Measurements from ENCODE around the gene TRIM4. TPM values are rescaled to one million over a fixed set of nuclear protein-coding genes. Genes with fewer than 3 reads are reported as not detected.

TRIM4 gene
- total and polyA plus RNA-seq, 12 donors: 17.2 to 57.0 (median 37.4) TPM

DNA sequence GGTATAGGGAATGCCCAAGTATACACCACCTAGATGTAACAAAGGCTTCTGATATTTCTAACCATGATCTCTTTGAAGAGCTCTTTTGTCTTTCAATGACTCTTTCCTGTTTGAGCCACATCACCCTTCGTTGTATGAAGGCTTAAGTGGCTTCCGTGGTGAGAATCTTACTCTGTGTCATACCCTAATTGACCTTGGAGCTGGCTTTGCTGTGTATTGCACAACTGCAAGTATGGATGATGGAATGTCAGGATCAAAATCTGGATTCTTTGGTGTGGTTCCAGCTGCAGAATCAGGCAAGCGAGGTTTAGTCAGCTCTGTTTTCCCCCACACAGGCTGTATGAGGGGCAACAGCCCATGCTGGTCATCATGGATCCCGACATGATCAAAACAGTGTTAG lies 75.5 kb downstream of the TRIM4 start:
- 35 to 57% (median 53%) methylated on average over 4 of the region's 4 CpGs for WGBS, 4 donors
- Histone ChIP-seq H3K9me3 (replicated peaks in 1 of 3) (no peaks in the 10 kb centered on the region), H3K27ac (peak overlapping the region in 1 of 5 donors; percentile 29), H3K27me3 (no peaks in the 10 kb centered on the region), H3K36me3 (replicated peaks in 1 of 2) (no peaks in the 10 kb centered on the region), H3K4me1 (replicated peaks in 1 of 2) (no peaks in the 10 kb centered on the region), H3K4me3 (no peak overlapping the region)
- no peak for TF ChIP-seq POLR2A (IDR thresholded peaks at IDR 0.05)
- TF ChIP-seq, protein P1, sequence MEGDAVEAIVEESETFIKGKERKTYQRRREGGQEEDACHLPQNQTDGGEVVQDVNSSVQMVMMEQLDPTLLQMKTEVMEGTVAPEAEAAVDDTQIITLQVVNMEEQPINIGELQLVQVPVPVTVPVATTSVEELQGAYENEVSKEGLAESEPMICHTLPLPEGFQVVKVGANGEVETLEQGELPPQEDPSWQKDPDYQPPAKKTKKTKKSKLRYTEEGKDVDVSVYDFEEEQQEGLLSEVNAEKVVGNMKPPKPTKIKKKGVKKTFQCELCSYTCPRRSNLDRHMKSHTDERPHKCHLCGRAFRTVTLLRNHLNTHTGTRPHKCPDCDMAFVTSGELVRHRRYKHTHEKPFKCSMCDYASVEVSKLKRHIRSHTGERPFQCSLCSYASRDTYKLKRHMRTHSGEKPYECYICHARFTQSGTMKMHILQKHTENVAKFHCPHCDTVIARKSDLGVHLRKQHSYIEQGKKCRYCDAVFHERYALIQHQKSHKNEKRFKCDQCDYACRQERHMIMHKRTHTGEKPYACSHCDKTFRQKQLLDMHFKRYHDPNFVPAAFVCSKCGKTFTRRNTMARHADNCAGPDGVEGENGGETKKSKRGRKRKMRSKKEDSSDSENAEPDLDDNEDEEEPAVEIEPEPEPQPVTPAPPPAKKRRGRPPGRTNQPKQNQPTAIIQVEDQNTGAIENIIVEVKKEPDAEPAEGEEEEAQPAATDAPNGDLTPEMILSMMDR (IDR thresholded peaks at IDR 0.05): no peak
- intact Hi-C loops (cut with DNase I): no loop called here
- DNase-seq: peak in 6 of 7 donors; percentile 26 to 61 (median 44)

DNA sequence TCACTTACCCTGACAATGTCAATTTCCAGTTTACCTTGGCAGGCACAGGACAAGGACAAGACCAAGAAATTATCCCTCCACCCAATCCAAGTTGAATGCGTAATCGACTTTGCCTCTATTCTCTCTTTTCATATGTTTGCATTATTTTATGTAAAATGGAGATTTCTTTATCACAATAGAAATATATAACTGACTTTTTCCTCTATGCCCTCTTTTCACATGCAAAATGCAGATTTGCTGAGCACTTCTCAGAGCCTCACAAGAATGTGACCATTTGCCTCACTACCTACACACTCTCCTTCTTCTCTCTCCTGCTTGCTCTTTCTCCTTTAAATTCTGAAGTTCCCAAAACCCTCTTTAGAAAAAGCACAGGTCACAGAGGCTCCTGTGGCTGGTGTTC lies 76.4 kb downstream of the TRIM4 start:
- Histone ChIP-seq H3K4me3 (no peak overlapping the region), H3K36me3 (replicated peaks in 1 of 2) (no peaks in the 10 kb centered on the region), H3K27me3 (no peaks in the 10 kb centered on the region), H3K9me3 (replicated peaks in 1 of 3) (no peaks in the 10 kb centered on the region), H3K4me1 (replicated peaks in 1 of 2) (no peaks in the 10 kb centered on the region), H3K27ac (no peak overlapping the region)
- 81 to 91% (median 86%) methylated on average over 2 of the region's 2 CpGs for WGBS, 4 donors
- intact Hi-C loops (cut with DNase I): no loop called here
- TF ChIP-seq, protein P1 (IDR thresholded peaks at IDR 0.05): no peak
- no peak for TF ChIP-seq POLR2A (IDR thresholded peaks at IDR 0.05)
- DNase-seq: no peak

Small RNAs within 50 kb of the gene (small RNA-seq; reads per million reads assigned to genes)
- gene AC011904.1 (0 reads per million in 2 donors), gene CYP3A52P (0 reads per million in 2 donors), gene RF00019 (0 reads per million in 2 donors), gene RF00561 (0 reads per million in 2 donors)

Other genes with a start within 250 kb of the TRIM4 start
- 10 to 100 TPM in 7 of 9 donors, 1 to 10 TPM in 2; 4.1 to 92.7 (median 34.7) TPM for gene CYP3A5, start 239.5 kb downstream of the TRIM4 start, total RNA-seq
- 10 to 100 TPM in 2 of 3 donors, 1 to 10 TPM in 1; 10.0 to 80.0 (median 55.3) TPM for gene CYP3A5, start 239.5 kb downstream of the TRIM4 start, polyA plus RNA-seq
- gene CYP3A7, start 184.3 kb downstream of the TRIM4 start, total RNA-seq: 1 to 10 TPM in 4 of 9 donors, under 1 TPM in 2, not detected in 3; 0.27 to 3.0 (median 1.3) TPM
- under 1 TPM; 0.09 to 0.32 (median 0.20) TPM for gene CYP3A7, start 184.3 kb downstream of the TRIM4 start, polyA plus RNA-seq
- gene CYP3A4, start 135.3 kb downstream of the TRIM4 start, total RNA-seq: 10 to 100 TPM in 2 of 9 donors, 1 to 10 TPM in 3, under 1 TPM in 4; 0.14 to 34.6 (median 1.4) TPM
- 1 to 10 TPM in 1 of 3 donors, under 1 TPM in 2; 0.33 to 1.8 (median 0.57) TPM for gene CYP3A4, start 135.3 kb downstream of the TRIM4 start, polyA plus RNA-seq
- under 1 TPM in 1 of 9 donors, not detected in 8; 0.39 TPM for gene CYP3A43, start 91.5 kb downstream of the TRIM4 start, total RNA-seq
- not detected for gene CYP3A43, start 91.5 kb downstream of the TRIM4 start, polyA plus RNA-seq
- under 1 TPM in 2 of 9 donors, not detected in 7; 0.11 to 0.28 TPM for gene OR2AE1, start 42.5 kb downstream of the TRIM4 start, total RNA-seq
- not detected for gene OR2AE1, start 42.5 kb downstream of the TRIM4 start, polyA plus RNA-seq
- gene GJC3, start 10.1 kb upstream of the TRIM4 start, total RNA-seq: under 1 TPM in 1 of 9 donors, not detected in 8; 0.11 TPM
- gene GJC3, start 10.1 kb upstream of the TRIM4 start, polyA plus RNA-seq: under 1 TPM; 0.27 to 0.40 (median 0.34) TPM
- gene AZGP1, start 56.5 kb upstream of the TRIM4 start, total RNA-seq: 1 to 10 TPM in 5 of 9 donors, under 1 TPM in 2, not detected in 2; 0.50 to 3.1 (median 1.8) TPM
- 10 to 100 TPM in 1 of 3 donors, 1 to 10 TPM in 1, under 1 TPM in 1; 0.88 to 29.7 (median 3.9) TPM for gene AZGP1, start 56.5 kb upstream of the TRIM4 start, polyA plus RNA-seq
- 100 to 1,000 TPM in 2 of 9 donors, 10 to 100 TPM in 7; 35.2 to 134 (median 57.8) TPM for gene ZKSCAN1, start 96.1 kb upstream of the TRIM4 start, total RNA-seq
- gene ZKSCAN1, start 96.1 kb upstream of the TRIM4 start, polyA plus RNA-seq: 10 to 100 TPM; 20.3 to 46.6 (median 38.7) TPM
- 10 to 100 TPM in 8 of 9 donors, 1 to 10 TPM in 1; 10.0 to 22.7 (median 14.7) TPM for gene ZSCAN21, start 130.2 kb upstream of the TRIM4 start, total RNA-seq
- gene ZSCAN21, start 130.2 kb upstream of the TRIM4 start, polyA plus RNA-seq: 10 to 100 TPM; 11.2 to 14.9 (median 12.5) TPM
- 10 to 100 TPM; 13.2 to 47.3 (median 22.2) TPM for gene ZNF3, start 162.2 kb upstream of the TRIM4 start, total RNA-seq
- 10 to 100 TPM; 17.4 to 25.5 (median 23.2) TPM for gene ZNF3, start 162.2 kb upstream of the TRIM4 start, polyA plus RNA-seq
- 100 to 1,000 TPM in 5 of 9 donors, 10 to 100 TPM in 4; 25.5 to 130 (median 101) TPM for gene COPS6, start 169.4 kb upstream of the TRIM4 start, total RNA-seq
- gene COPS6, start 169.4 kb upstream of the TRIM4 start, polyA plus RNA-seq: 100 to 1,000 TPM; 135 to 194 (median 187) TPM
- 10 to 100 TPM; 13.6 to 51.0 (median 28.3) TPM for gene MCM7, start 181.9 kb upstream of the TRIM4 start, total RNA-seq
- 10 to 100 TPM; 12.2 to 72.3 (median 52.4) TPM for gene MCM7, start 181.9 kb upstream of the TRIM4 start, polyA plus RNA-seq
- 10 to 100 TPM in 7 of 9 donors, 1 to 10 TPM in 2; 9.6 to 24.0 (median 15.9) TPM for gene AP4M1, start 182.1 kb upstream of the TRIM4 start, total RNA-seq
- 10 to 100 TPM in 2 of 3 donors, 1 to 10 TPM in 1; 9.6 to 30.1 (median 23.5) TPM for gene AP4M1, start 182.1 kb upstream of the TRIM4 start, polyA plus RNA-seq
- 100 to 1,000 TPM in 1 of 9 donors, 10 to 100 TPM in 8; 16.0 to 141 (median 70.7) TPM for gene TAF6, start 199.8 kb upstream of the TRIM4 start, total RNA-seq
- 10 to 100 TPM; 41.3 to 69.4 (median 67.9) TPM for gene TAF6, start 199.8 kb upstream of the TRIM4 start, polyA plus RNA-seq
- 10 to 100 TPM; 14.0 to 46.5 (median 23.3) TPM for gene CNPY4, start 200.1 kb upstream of the TRIM4 start, total RNA-seq
- gene CNPY4, start 200.1 kb upstream of the TRIM4 start, polyA plus RNA-seq: 10 to 100 TPM; 16.5 to 28.1 (median 27.3) TPM
- 1 to 10 TPM; 1.5 to 7.0 (median 3.5) TPM for gene MBLAC1, start 207.4 kb upstream of the TRIM4 start, total RNA-seq
- 1 to 10 TPM in 2 of 3 donors, under 1 TPM in 1; 0.38 to 4.2 (median 2.7) TPM for gene MBLAC1, start 207.4 kb upstream of the TRIM4 start, polyA plus RNA-seq
- 100 to 1,000 TPM; 104 to 266 (median 151) TPM for gene LAMTOR4, start 229.4 kb upstream of the TRIM4 start, total RNA-seq
- gene LAMTOR4, start 229.4 kb upstream of the TRIM4 start, polyA plus RNA-seq: 100 to 1,000 TPM in 2 of 3 donors, 10 to 100 TPM in 1; 33.1 to 224 (median 193) TPM
- 10 to 100 TPM in 7 of 9 donors, 1 to 10 TPM in 2; 4.3 to 23.7 (median 16.9) TPM for gene TRAPPC14, start 239.2 kb upstream of the TRIM4 start, total RNA-seq
- gene TRAPPC14, start 239.2 kb upstream of the TRIM4 start, polyA plus RNA-seq: 10 to 100 TPM; 10.2 to 57.7 (median 47.5) TPM
- gene GAL3ST4, start 249.1 kb upstream of the TRIM4 start, total RNA-seq: 10 to 100 TPM in 2 of 9 donors, 1 to 10 TPM in 6, under 1 TPM in 1; 0.78 to 14.3 (median 8.0) TPM
- gene GAL3ST4, start 249.1 kb upstream of the TRIM4 start, polyA plus RNA-seq: 1 to 10 TPM; 3.4 to 4.0 (median 3.5) TPM

Measured in adrenal gland (tissue), 12 donors.